Measurements from ENCODE around the gene ZBTB5.

DNA sequence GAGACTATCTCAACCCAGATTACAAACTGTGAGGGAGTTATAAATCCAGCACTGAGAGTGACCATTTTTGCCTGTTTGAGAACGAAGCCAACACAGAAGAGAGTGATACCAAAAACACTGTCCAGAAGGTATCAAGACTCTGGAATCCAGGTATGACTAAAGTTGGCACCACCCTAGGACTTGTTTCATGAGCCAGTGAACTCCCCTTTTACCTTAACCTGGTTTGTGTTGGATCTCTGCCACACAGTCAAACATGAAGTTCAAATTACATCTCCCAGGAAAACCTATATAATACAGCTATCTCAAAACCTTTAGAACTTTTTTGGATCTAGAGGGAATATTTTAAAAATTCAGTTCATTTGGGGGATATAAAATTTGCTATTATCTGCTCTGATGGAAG, 11.4 kb downstream of the ZBTB5 start:
- TF ChIP-seq POLR2A (IDR thresholded peaks at IDR 0.05; ENCODE audit: low read depth, low read length) (no peak), TAF1 (IDR thresholded peaks at IDR 0.05; ENCODE audit: borderline replicate concordance, low read depth, low read length) (no peak), POLR2AphosphoS5 (IDR thresholded peaks at IDR 0.05; ENCODE audit: low read depth, low read length) (no peak)

All from GM12892 (cell line).